ENCODE data around the gene INVS.

INVS gene

GRCh38 chr9:100204796-100205195 lies 105.8 kb downstream of the INVS start:
- Histone ChIP-seq H3K27ac (ENCODE audit: low read depth, low read length) (no peak overlapping the region), H3K4me1 (ENCODE audit: control insufficient read depth in 5 of 5, insufficient read depth in 5 of 5, low read length in 5 of 5) (no peaks in the 10 kb centered on the region), H3K9ac (ENCODE audit: low read length in 5 of 5) (no peak overlapping the region), H3K4me3 (ENCODE audit: low read depth in 1 of 5, low read length in 5 of 5) (no peak overlapping the region), H3K27me3 (ENCODE audit: control insufficient read depth in 5 of 5, insufficient read depth in 4 of 5, low read length in 5 of 5) (no peaks in the 10 kb centered on the region), H3K36me3 (ENCODE audit: control insufficient read depth in 5 of 5, insufficient read depth in 5 of 5, low read length in 5 of 5) (peaks cover 0 to 3% (median 0%) of the 10 kb centered on the region in 5 donors), H3K9me3 (ENCODE audit: control insufficient read depth in 5 of 5, low read length in 5 of 5) (no peaks in the 10 kb centered on the region)

GRCh38 chr9:100206899-100207298 lies 107.9 kb downstream of the INVS start:
- H3K4me1 ChIP-seq (ENCODE audit: control insufficient read depth in 5 of 5, insufficient read depth in 5 of 5, low read length in 5 of 5) = peaks cover 0 to 5% (median 0%) of the 10 kb centered on the region in 5 donors
- H3K9ac ChIP-seq (ENCODE audit: low read length in 5 of 5) = no peak overlapping the region
- H3K9me3 ChIP-seq (ENCODE audit: control insufficient read depth in 5 of 5, low read length in 5 of 5) = no peaks in the 10 kb centered on the region
- H3K4me3 ChIP-seq (ENCODE audit: low read depth in 1 of 5, low read length in 5 of 5) = no peak overlapping the region
- no peaks in the 10 kb centered on the region for H3K36me3 ChIP-seq (ENCODE audit: control insufficient read depth in 5 of 5, insufficient read depth in 5 of 5, low read length in 5 of 5)
- no peak overlapping the region for H3K27ac ChIP-seq (ENCODE audit: low read depth, low read length)
- H3K27me3 ChIP-seq (ENCODE audit: control insufficient read depth in 5 of 5, insufficient read depth in 4 of 5, low read length in 5 of 5) = no peaks in the 10 kb centered on the region

GRCh38 chr9:100208673-100209072 lies 109.6 kb downstream of the INVS start:
- no peak overlapping the region for H3K4me3 ChIP-seq (ENCODE audit: low read depth in 1 of 5, low read length in 5 of 5)
- no peaks in the 10 kb centered on the region for H3K36me3 ChIP-seq (ENCODE audit: control insufficient read depth in 5 of 5, insufficient read depth in 5 of 5, low read length in 5 of 5)
- peaks cover 0 to 5% (median 0%) of the 10 kb centered on the region in 5 donors for H3K4me1 ChIP-seq (ENCODE audit: control insufficient read depth in 5 of 5, insufficient read depth in 5 of 5, low read length in 5 of 5)
- H3K9ac ChIP-seq (ENCODE audit: low read length in 5 of 5) = no peak overlapping the region
- no peaks in the 10 kb centered on the region for H3K9me3 ChIP-seq (ENCODE audit: control insufficient read depth in 5 of 5, low read length in 5 of 5)
- H3K27ac ChIP-seq (ENCODE audit: low read depth, low read length) = no peak overlapping the region
- H3K27me3 ChIP-seq (ENCODE audit: control insufficient read depth in 5 of 5, insufficient read depth in 4 of 5, low read length in 5 of 5) = no peaks in the 10 kb centered on the region

- Histone ChIP-seq H3K9ac (ENCODE audit: low read length in 5 of 5) (no peak overlapping the region), H3K4me1 (ENCODE audit: control insufficient read depth in 5 of 5, insufficient read depth in 5 of 5, low read length in 5 of 5) (peaks cover 0 to 5% (median 0%) of the 10 kb centered on the region in 5 donors), H3K27me3 (ENCODE audit: control insufficient read depth in 5 of 5, insufficient read depth in 4 of 5, low read length in 5 of 5) (no peaks in the 10 kb centered on the region), H3K27ac (ENCODE audit: low read depth, low read length) (no peak overlapping the region), H3K9me3 (ENCODE audit: control insufficient read depth in 5 of 5, low read length in 5 of 5) (no peaks in the 10 kb centered on the region), H3K4me3 (ENCODE audit: low read depth in 1 of 5, low read length in 5 of 5) (no peak overlapping the region), H3K36me3 (ENCODE audit: control insufficient read depth in 5 of 5, insufficient read depth in 5 of 5, low read length in 5 of 5) (peaks cover 0 to 4% (median 0%) of the 10 kb centered on the region in 5 donors)
Observed at GRCh38 chr9:100211476-100211875, 112.4 kb downstream of the INVS start.

- H3K9ac ChIP-seq (ENCODE audit: low read length in 5 of 5) = no peak overlapping the region
- no peak overlapping the region for H3K4me3 ChIP-seq (ENCODE audit: low read depth in 1 of 5, low read length in 5 of 5)
Observed at GRCh38 chr9:100213730-100214477, 114.9 kb downstream of the INVS start.

GRCh38 chr9:100216178-100216787 lies 117.2 kb downstream of the INVS start:
- Histone ChIP-seq H3K4me3 (ENCODE audit: low read depth in 1 of 5, low read length in 5 of 5) (no peak overlapping the region), H3K9ac (ENCODE audit: low read length in 5 of 5) (no peak overlapping the region), H3K4me1 (ENCODE audit: control insufficient read depth in 5 of 5, insufficient read depth in 5 of 5, low read length in 5 of 5) (peaks cover 0 to 4% (median 0%) of the 10 kb centered on the region in 5 donors), H3K9me3 (ENCODE audit: control insufficient read depth in 5 of 5, low read length in 5 of 5) (no peaks in the 10 kb centered on the region), H3K36me3 (ENCODE audit: control insufficient read depth in 5 of 5, insufficient read depth in 5 of 5, low read length in 5 of 5) (peaks cover 0 to 4% (median 0%) of the 10 kb centered on the region in 5 donors), H3K27me3 (ENCODE audit: control insufficient read depth in 5 of 5, insufficient read depth in 4 of 5, low read length in 5 of 5) (no peaks in the 10 kb centered on the region), H3K27ac (ENCODE audit: low read depth, low read length) (no peak overlapping the region)

More at GRCh38 chr9:100213730-100214477, 114.9 kb downstream of the INVS start:
- Histone ChIP-seq H3K27ac (ENCODE audit: low read depth, low read length) (no peak overlapping the region), H3K36me3 (ENCODE audit: control insufficient read depth in 5 of 5, insufficient read depth in 5 of 5, low read length in 5 of 5) (peaks cover 0 to 4% (median 0%) of the 10 kb centered on the region in 5 donors), H3K27me3 (ENCODE audit: control insufficient read depth in 5 of 5, insufficient read depth in 4 of 5, low read length in 5 of 5) (no peaks in the 10 kb centered on the region), H3K4me1 (ENCODE audit: control insufficient read depth in 5 of 5, insufficient read depth in 5 of 5, low read length in 5 of 5) (peaks cover 0 to 5% (median 0%) of the 10 kb centered on the region in 5 donors), H3K9me3 (ENCODE audit: control insufficient read depth in 5 of 5, low read length in 5 of 5) (no peaks in the 10 kb centered on the region)

- H3K9me3 ChIP-seq (ENCODE audit: control insufficient read depth in 5 of 5, low read length in 5 of 5) = no peaks in the 10 kb centered on the region
Observed at GRCh38 chr9:100217536-100217935, 118.5 kb downstream of the INVS start.

GRCh38 chr9:100219347-100219746 lies 120.3 kb downstream of the INVS start:
- no peaks in the 10 kb centered on the region for H3K27me3 ChIP-seq (ENCODE audit: control insufficient read depth in 5 of 5, insufficient read depth in 4 of 5, low read length in 5 of 5)
- H3K9ac ChIP-seq (ENCODE audit: low read length in 5 of 5) = no peak overlapping the region
- no peak overlapping the region for H3K27ac ChIP-seq (ENCODE audit: low read depth, low read length)
- no peaks in the 10 kb centered on the region for H3K9me3 ChIP-seq (ENCODE audit: control insufficient read depth in 5 of 5, low read length in 5 of 5)
- peaks cover 0 to 7% (median 0%) of the 10 kb centered on the region in 5 donors for H3K36me3 ChIP-seq (ENCODE audit: control insufficient read depth in 5 of 5, insufficient read depth in 5 of 5, low read length in 5 of 5)
- H3K4me1 ChIP-seq (ENCODE audit: control insufficient read depth in 5 of 5, insufficient read depth in 5 of 5, low read length in 5 of 5) = no peaks in the 10 kb centered on the region
- no peak overlapping the region for H3K4me3 ChIP-seq (ENCODE audit: low read depth in 1 of 5, low read length in 5 of 5)

More at GRCh38 chr9:100217536-100217935, 118.5 kb downstream of the INVS start:
- Histone ChIP-seq H3K9ac (ENCODE audit: low read length in 5 of 5) (no peak overlapping the region), H3K27me3 (ENCODE audit: control insufficient read depth in 5 of 5, insufficient read depth in 4 of 5, low read length in 5 of 5) (no peaks in the 10 kb centered on the region), H3K4me3 (ENCODE audit: low read depth in 1 of 5, low read length in 5 of 5) (no peak overlapping the region), H3K4me1 (ENCODE audit: control insufficient read depth in 5 of 5, insufficient read depth in 5 of 5, low read length in 5 of 5) (no peaks in the 10 kb centered on the region), H3K27ac (ENCODE audit: low read depth, low read length) (no peak overlapping the region), H3K36me3 (ENCODE audit: control insufficient read depth in 5 of 5, insufficient read depth in 5 of 5, low read length in 5 of 5) (peaks cover 0 to 4% (median 0%) of the 10 kb centered on the region in 5 donors)

- H3K4me3 ChIP-seq (ENCODE audit: low read depth in 1 of 5, low read length in 5 of 5) = no peak overlapping the region
- peaks cover 0 to 3% (median under 1%) of the 10 kb centered on the region in 5 donors for H3K36me3 ChIP-seq (ENCODE audit: control insufficient read depth in 5 of 5, insufficient read depth in 5 of 5, low read length in 5 of 5)
- no peaks in the 10 kb centered on the region for H3K9me3 ChIP-seq (ENCODE audit: control insufficient read depth in 5 of 5, low read length in 5 of 5)
- no peaks in the 10 kb centered on the region for H3K4me1 ChIP-seq (ENCODE audit: control insufficient read depth in 5 of 5, insufficient read depth in 5 of 5, low read length in 5 of 5)
- no peaks in the 10 kb centered on the region for H3K27me3 ChIP-seq (ENCODE audit: control insufficient read depth in 5 of 5, insufficient read depth in 4 of 5, low read length in 5 of 5)
- no peak overlapping the region for H3K9ac ChIP-seq (ENCODE audit: low read length in 5 of 5)
- H3K27ac ChIP-seq (ENCODE audit: low read depth, low read length) = no peak overlapping the region
Observed at GRCh38 chr9:100220936-100221335, 121.9 kb downstream of the INVS start.

- Histone ChIP-seq H3K36me3 (ENCODE audit: control insufficient read depth in 5 of 5, insufficient read depth in 5 of 5, low read length in 5 of 5) (peaks cover 0 to 7% (median 5%) of the 10 kb centered on the region in 5 donors), H3K4me1 (ENCODE audit: control insufficient read depth in 5 of 5, insufficient read depth in 5 of 5, low read length in 5 of 5) (no peaks in the 10 kb centered on the region), H3K27ac (ENCODE audit: low read depth, low read length) (no peak overlapping the region), H3K4me3 (ENCODE audit: low read depth in 1 of 5, low read length in 5 of 5) (no peak overlapping the region), H3K27me3 (ENCODE audit: control insufficient read depth in 5 of 5, insufficient read depth in 4 of 5, low read length in 5 of 5) (no peaks in the 10 kb centered on the region), H3K9me3 (ENCODE audit: control insufficient read depth in 5 of 5, low read length in 5 of 5) (no peaks in the 10 kb centered on the region), H3K9ac (ENCODE audit: low read length in 5 of 5) (no peak overlapping the region)
Observed at GRCh38 chr9:100221538-100221937, 122.5 kb downstream of the INVS start.
